HepG2 (cell line): ENCODE measurements around the gene LRP10. TPM values are rescaled to one million over a fixed set of nuclear protein-coding genes. Genes with fewer than 3 reads are reported as not detected.

ENCODE experiments used
- AGO1 ChIP-seq: fragments of 200-400 bp; formaldehyde crosslinking; IDR thresholded peaks from 2 replicates; pipeline ENCODE4 v1.6.1; 2017; ENCODE audit warnings: mild to moderate bottlenecking, low read depth, low read length, moderate library complexity; ENCODE audit not compliant: poor library complexity, severe bottlenecking
- ATM ChIP-seq: fragments of 450-650 bp; IDR thresholded peaks from 2 replicates; pipeline ENCODE4 v1.7.1; 2017; ENCODE audit warnings: mild to moderate bottlenecking, borderline replicate concordance
- CENPT ChIP-seq: sonication (generic); formaldehyde crosslinking; IDR thresholded peaks from 2 replicates; pipeline ENCODE4 v1.8.0; 2022; ENCODE audit warnings: low read depth, mild to moderate bottlenecking, moderate library complexity, missing genetic modification reagents
- FOXM1 ChIP-seq: sonication (generic); formaldehyde crosslinking; IDR thresholded peaks from 2 replicates; pipeline ENCODE4 v1.5.0; 2020; ENCODE audit warnings: missing genetic modification reagents
- HNRNPK ChIP-seq: fragments of 200-400 bp; formaldehyde crosslinking; IDR thresholded peaks from 2 replicates; pipeline ENCODE4 v1.6.1; 2018; ENCODE audit warnings: low read length, low read depth, moderate library complexity, mild to moderate bottlenecking; ENCODE audit not compliant: poor library complexity, severe bottlenecking
- KDM2A ChIP-seq: sonication (generic); formaldehyde crosslinking; IDR thresholded peaks from 2 replicates; pipeline ENCODE4 v1.4.0; 2020; ENCODE audit warnings: low read depth, missing genetic modification reagents, borderline replicate concordance
- KDM3A ChIP-seq: IDR thresholded peaks from 2 replicates; pipeline ENCODE4 v1.6.1; 2018; ENCODE audit warnings: low read depth, missing compliant biosample characterization
- LRRFIP1 ChIP-seq: sonication (generic); formaldehyde crosslinking; conservative IDR thresholded peaks from 2 replicates; pipeline ENCODE4 v1.4.0; 2020; ENCODE audit warnings: missing genetic modification reagents
- MIXL1 ChIP-seq: IDR thresholded peaks from 2 replicates; pipeline ENCODE4 v1.6.1; 2016
- RNF2 ChIP-seq: fragments of 450-650 bp; conservative IDR thresholded peaks from 2 replicates; pipeline ENCODE4 v1.6.1; 2016; ENCODE audit warnings: low read depth
- SCMH1 ChIP-seq: sonication (generic); formaldehyde crosslinking; IDR thresholded peaks from 2 replicates; pipeline ENCODE4 v1.9.0; 2021; ENCODE audit warnings: missing genetic modification reagents, mild to moderate bottlenecking, borderline replicate concordance
- SMC3 ChIP-seq: IDR thresholded peaks from 2 replicates; pipeline ENCODE4 v1.6.1; 2011; ENCODE audit warnings: low read length, improper control_type of control experiment
- SP140L ChIP-seq: sonication (generic); formaldehyde crosslinking; IDR thresholded peaks from 2 replicates; pipeline ENCODE4 v1.4.0; 2020; ENCODE audit warnings: missing genetic modification reagents, borderline replicate concordance
- SP5 ChIP-seq: IDR thresholded peaks from 2 replicates; pipeline ENCODE4 v1.6.1; 2016; ENCODE audit warnings: low read depth, borderline replicate concordance
- TGIF2 ChIP-seq: IDR thresholded peaks from 2 replicates; pipeline ENCODE4 v1.6.1; 2016; ENCODE audit warnings: control low read depth, missing compliant biosample characterization
- ZBTB38 ChIP-seq: sonication (generic); formaldehyde crosslinking; IDR thresholded peaks from 2 replicates; pipeline ENCODE4 v1.5.1; 2020; ENCODE audit warnings: mild to moderate bottlenecking, missing genetic modification reagents
- ZBTB42 ChIP-seq: sonication (generic); formaldehyde crosslinking; IDR thresholded peaks from 2 replicates; pipeline ENCODE4 v1.5.0; 2020; ENCODE audit warnings: mild to moderate bottlenecking, missing genetic modification reagents
- ZIK1 ChIP-seq: sonication (generic); formaldehyde crosslinking; IDR thresholded peaks from 2 replicates; pipeline ENCODE4 v1.5.0; 2020; ENCODE audit warnings: mild to moderate bottlenecking, low read depth, missing genetic modification reagents, borderline replicate concordance
- ZNF256 ChIP-seq: sonication (generic); formaldehyde crosslinking; conservative IDR thresholded peaks from 2 replicates; pipeline ENCODE4 v1.4.0; 2020; ENCODE audit warnings: missing genetic modification reagents
- ZNF337 ChIP-seq: sonication (generic); formaldehyde crosslinking; IDR thresholded peaks from 2 replicates; pipeline ENCODE4 v1.5.1; 2020; ENCODE audit warnings: missing genetic modification reagents, low read depth, mild to moderate bottlenecking, borderline replicate concordance
- ZNF354B ChIP-seq: sonication (generic); formaldehyde crosslinking; IDR thresholded peaks from 2 replicates; pipeline ENCODE4 v1.8.0; 2022; ENCODE audit warnings: mild to moderate bottlenecking, missing genetic modification reagents
- ZNF503 ChIP-seq: sonication (generic); formaldehyde crosslinking; IDR thresholded peaks from 2 replicates; pipeline ENCODE4 v1.4.0; 2020; ENCODE audit warnings: missing genetic modification reagents
- ZNF530 ChIP-seq: sonication (generic); formaldehyde crosslinking; IDR thresholded peaks from 2 replicates; pipeline ENCODE4 v1.5.0; 2020; ENCODE audit warnings: low read depth, mild to moderate bottlenecking, missing genetic modification reagents
- ZNF567 ChIP-seq: sonication (generic); formaldehyde crosslinking; IDR thresholded peaks from 2 replicates; pipeline ENCODE4 v1.8.1; 2023; ENCODE audit warnings: mild to moderate bottlenecking, missing genetic modification reagents, borderline replicate concordance
- ZNF580 ChIP-seq: IDR thresholded peaks from 2 replicates; pipeline ENCODE4 v1.6.1; 2016; ENCODE audit warnings: low read depth, borderline replicate concordance
- ZNF776 ChIP-seq: sonication (generic); formaldehyde crosslinking; IDR thresholded peaks from 2 replicates; pipeline ENCODE4 v1.4.0; 2020; ENCODE audit warnings: mild to moderate bottlenecking, missing genetic modification reagents
- ZNF850 ChIP-seq: sonication (generic); formaldehyde crosslinking; conservative IDR thresholded peaks from 2 replicates; pipeline ENCODE4 v1.9.0; 2021; ENCODE audit warnings: mild to moderate bottlenecking, missing genetic modification reagents
- polyA plus RNA-seq, 8 experiments: library from polyadenylated mRNA; depleted of rRNA in 3 of 8; stranded (reverse) in 7 of 8; unstranded in 1 of 8; fragments of >200 nt; fragmentation: Illumina TruSeq in 4 of 8; extraction: Trizol in 4 of 8; gene quantifications; 2 replicates each; pipeline versions ENCODE4 v1.2.1 to v1.2.3, GENCODE V29; 2011 to 2016; ENCODE audit warnings: low read depth in 4 of 8, missing spikeins in 1 of 8, mixed read lengths in 1 of 8; ENCODE audit not compliant: insufficient read depth in 1 of 8
- total RNA-seq, 5 experiments: library from RNA; depleted of rRNA; stranded (reverse); fragments of >200 nt; fragmentation: Illumina TruSeq; extraction: Trizol; gene quantifications; 2 replicates each; pipeline ENCODE4 v1.2.3, GENCODE V29; 2016; ENCODE audit warnings: low read depth in 1 of 5

Gene LRP10
- total and polyA plus RNA-seq, 2 of the 13 experiments (the other 11 are each of a cell fraction or from before 2014, with no cell fraction given): 16.9 to 45.2 TPM

GRCh38 chr14:22829661-22830442 is 41.7 kb upstream of the LRP10 start, which contains the start of gene MRPL52 (continued):
- TF ChIP-seq SCMH1 (CRISPR knock-in tag): no peak
- TF ChIP-seq ZNF850 (CRISPR knock-in tag): no peak
- TF ChIP-seq ZNF354B (CRISPR knock-in tag): no peak
- TF ChIP-seq ZNF530: no peak
- TF ChIP-seq ATM: no peak
- TF ChIP-seq KDM2A (CRISPR knock-in tag): peak; percentile 84; the same call in 1 of the 2 replicates
- peak; percentile 52; the same call in 1 of the 2 replicates for TF ChIP-seq FOXM1 (CRISPR knock-in tag)
- no peak for TF ChIP-seq CENPT
- no peak for TF ChIP-seq SP140L (CRISPR knock-in tag)
- TF ChIP-seq RNF2: peak; percentile 88
- no peak for TF ChIP-seq MIXL1 (CRISPR knock-in tag)
- peak; percentile 60; the same call in 1 of the 2 replicates for TF ChIP-seq SP5 (CRISPR knock-in tag)
- peak; percentile 72; the same call in 1 of the 2 replicates for TF ChIP-seq ZNF580 (CRISPR knock-in tag)
- no peak; the same call in 1 of the 2 replicates for TF ChIP-seq ZNF256
- peak; percentile 92; the same call in 1 of the 2 replicates for TF ChIP-seq ZBTB42 (CRISPR knock-in tag)
- TF ChIP-seq ZBTB38 (CRISPR knock-in tag): peak; percentile 81; the same call in 1 of the 2 replicates
- peak; percentile 82 for TF ChIP-seq AGO1
- no peak for TF ChIP-seq ZNF776
- peak; percentile 63; the same call in 1 of the 2 replicates for TF ChIP-seq ZNF567 (CRISPR knock-in tag)
- no peak for TF ChIP-seq HNRNPK
- TF ChIP-seq LRRFIP1 (CRISPR knock-in tag): peak; percentile 82; the same call in 1 of the 2 replicates
- TF ChIP-seq TGIF2 (CRISPR knock-in tag): no peak; the same call in 1 of the 2 replicates
- TF ChIP-seq SMC3: no peak
- TF ChIP-seq ZNF337: no peak; the same call in 1 of the 2 replicates
- TF ChIP-seq ZIK1 (CRISPR knock-in tag): 0 out of 2 replicates have a peak, but pooled peaks have one; percentile 70
- TF ChIP-seq ZNF503 (CRISPR knock-in tag): no peak
- no peak for TF ChIP-seq KDM3A (CRISPR knock-in tag)
